ENCODE results near the gene LDLRAD3.
A peak's percentile ranks its signal among the peaks of the same experiment; 100 is the strongest.

Gene LDLRAD3

GRCh38 chr11:36086366-36086765 is 142.5 kb downstream of the LDLRAD3 start:
- no peak for DNase-seq (ENCODE audit: low read depth)
- no peak overlapping the region for H3K4me3 ChIP-seq (ENCODE audit: low read depth, low read length)
- no peak for TF ChIP-seq CTCF (IDR thresholded peaks at IDR 0.05; ENCODE audit: low read depth, low read length, missing control alignments)
- in situ Hi-C loops (cut with HindIII; ENCODE audit: low sequenced_read_pairs) = no loop called here

DNA sequence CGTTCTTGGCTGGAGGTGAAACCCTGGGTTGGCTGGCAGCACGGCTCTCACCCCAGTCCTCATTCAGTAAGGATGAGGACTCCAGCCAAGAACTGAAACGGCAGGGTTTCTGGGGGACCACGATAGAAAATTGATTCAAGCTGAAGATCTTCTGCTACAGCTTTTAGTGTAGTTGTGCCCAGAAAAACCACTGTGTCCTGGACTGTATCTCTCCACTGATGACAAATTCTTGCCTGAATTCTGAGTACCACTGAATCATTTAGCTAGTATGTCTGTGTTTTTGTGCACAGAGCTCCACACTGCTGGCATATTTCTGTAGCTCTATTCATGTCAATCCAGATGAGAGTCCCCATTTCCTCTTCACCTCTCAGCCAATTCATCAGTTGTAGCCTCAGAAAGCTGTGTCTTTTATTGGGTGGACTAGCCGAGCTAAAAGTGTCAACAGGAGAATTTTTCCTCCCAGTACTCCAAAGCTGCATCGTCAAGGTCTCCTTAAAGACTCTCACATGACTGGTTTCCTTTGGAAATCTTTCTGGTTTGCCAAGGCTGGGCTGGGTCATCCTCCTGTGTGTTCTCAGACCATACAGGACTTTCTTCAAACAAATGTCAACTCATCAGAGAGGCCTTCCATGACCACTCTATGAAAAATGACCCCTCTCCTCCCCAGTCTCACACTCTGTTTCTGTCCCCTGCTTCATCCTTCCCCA is 144.6 kb downstream of the LDLRAD3 start:
- H3K4me3 ChIP-seq (ENCODE audit: low read depth, low read length) = no peak overlapping the region
- no peak for TF ChIP-seq CTCF (IDR thresholded peaks at IDR 0.05; ENCODE audit: low read depth, low read length, missing control alignments)
- peak; percentile 15 for DNase-seq (ENCODE audit: low read depth)
- in situ Hi-C loops (cut with HindIII; ENCODE audit: low sequenced_read_pairs) = no loop called here

GRCh38 chr11:36089920-36090319 is 146.1 kb downstream of the LDLRAD3 start:
- in situ Hi-C loops (cut with HindIII; ENCODE audit: low sequenced_read_pairs) = no loop called here
- no peak for TF ChIP-seq CTCF (IDR thresholded peaks at IDR 0.05; ENCODE audit: low read depth, low read length, missing control alignments)
- H3K4me3 ChIP-seq (ENCODE audit: low read depth, low read length) = no peak overlapping the region
- DNase-seq (ENCODE audit: low read depth) = no peak

DNA sequence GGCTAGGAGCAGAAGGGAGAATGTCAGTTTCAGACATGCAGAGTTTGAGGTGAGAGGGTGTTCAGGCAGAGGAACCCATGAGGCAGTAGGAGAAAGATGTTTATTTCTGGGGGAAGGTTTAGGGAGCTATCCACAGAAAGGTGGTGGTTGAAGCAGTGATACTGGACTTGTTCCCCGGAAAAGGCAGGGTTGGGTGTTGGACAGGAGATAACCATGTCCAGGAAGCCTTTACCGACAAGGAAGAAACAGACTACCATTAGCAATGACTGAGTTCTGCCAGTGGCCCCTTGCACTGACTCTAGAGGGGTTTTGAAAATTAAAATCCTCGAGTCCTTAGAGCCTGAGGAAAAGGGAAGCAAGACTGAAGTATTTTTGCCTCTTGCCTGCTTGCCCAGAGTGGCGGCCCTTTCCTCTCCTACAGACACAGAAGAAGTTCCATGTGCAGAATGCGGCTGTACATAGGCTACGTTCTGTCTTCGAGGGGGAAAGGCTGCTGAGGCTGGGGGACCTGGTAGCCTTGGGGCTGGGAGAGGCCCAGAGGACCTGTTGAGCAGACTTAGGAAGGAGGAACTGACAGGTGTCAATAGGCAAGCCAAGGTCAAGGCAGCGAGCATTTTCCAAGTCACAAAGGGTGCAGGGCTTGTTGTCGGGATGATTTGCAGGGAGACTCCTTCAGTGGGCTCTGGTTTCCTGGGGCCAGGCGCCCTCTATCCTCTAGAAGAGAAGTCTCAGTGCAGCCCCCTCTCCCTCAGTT is 146.7 kb downstream of the LDLRAD3 start:
- in situ Hi-C loops (cut with HindIII; ENCODE audit: low sequenced_read_pairs) = no loop called here
- no peak for TF ChIP-seq CTCF (IDR thresholded peaks at IDR 0.05; ENCODE audit: low read depth, low read length, missing control alignments)
- no peak for DNase-seq (ENCODE audit: low read depth)
- H3K4me3 ChIP-seq (ENCODE audit: low read depth, low read length) = no peak overlapping the region

- peak; percentile 81 for DNase-seq (ENCODE audit: low read depth)
- no peak for TF ChIP-seq CTCF (IDR thresholded peaks at IDR 0.05; ENCODE audit: low read depth, low read length, missing control alignments)
These were observed 147.5 kb downstream of the LDLRAD3 start for GRCh38 chr11:36091256-36091811.

GRCh38 chr11:36092314-36093030 is 148.6 kb downstream of the LDLRAD3 start:
- no peak for TF ChIP-seq CTCF (IDR thresholded peaks at IDR 0.05; ENCODE audit: low read depth, low read length, missing control alignments)
- DNase-seq (ENCODE audit: low read depth) = no peak
- in situ Hi-C loops (cut with HindIII; ENCODE audit: low sequenced_read_pairs) = no loop called here
- no peak overlapping the region for H3K4me3 ChIP-seq (ENCODE audit: low read depth, low read length)

More at GRCh38 chr11:36091256-36091811, 147.5 kb downstream of the LDLRAD3 start:
- in situ Hi-C loops (cut with HindIII; ENCODE audit: low sequenced_read_pairs) = no loop called here
- H3K4me3 ChIP-seq (ENCODE audit: low read depth, low read length) = no peak overlapping the region

Measured in astrocyte of the cerebellum (primary cell).